ENCODE results near the gene TMUB1.

TMUB1 gene

DNA sequence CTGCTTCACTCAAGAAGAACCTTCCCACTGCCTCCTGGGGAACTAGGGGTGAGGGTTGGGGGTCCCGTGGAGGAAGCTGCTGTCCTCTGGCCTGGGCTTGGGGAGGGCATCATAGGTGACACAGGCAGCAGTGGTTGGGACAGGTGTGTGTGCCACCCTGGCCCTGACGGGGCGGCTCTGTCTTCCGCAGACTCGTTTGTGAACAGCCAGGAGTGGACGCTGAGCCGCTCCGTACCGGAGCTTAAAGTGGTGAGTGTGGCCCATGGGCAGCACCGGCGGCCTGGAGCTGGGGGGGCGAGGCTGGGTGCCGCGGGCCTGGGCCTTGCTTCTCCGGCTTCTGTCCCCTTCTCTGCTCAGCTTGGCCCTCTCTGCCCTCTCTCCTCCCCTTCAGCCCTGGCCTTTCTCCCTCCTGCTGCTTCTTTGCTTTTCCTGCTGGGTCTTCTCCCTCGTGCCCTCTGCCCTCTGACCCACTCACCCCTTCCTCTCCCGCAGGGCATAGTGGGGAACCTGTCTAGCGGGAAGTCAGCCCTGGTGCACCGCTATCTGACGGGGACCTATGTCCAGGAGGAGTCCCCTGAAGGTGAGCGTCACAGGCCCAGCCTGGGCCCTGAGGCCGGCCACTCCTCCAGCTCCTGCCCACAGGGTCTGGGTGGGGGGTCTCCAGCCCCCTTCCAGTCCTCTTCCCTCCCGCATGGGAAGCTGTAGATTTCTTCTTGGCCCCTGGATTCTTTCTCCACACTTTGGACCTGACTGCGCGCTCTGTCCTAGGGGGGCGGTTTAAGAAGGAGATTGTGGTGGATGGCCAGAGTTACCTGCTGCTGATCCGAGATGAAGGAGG, 33.5 kb upstream of the TMUB1 start:
- Histone ChIP-seq H3K27ac (no peak overlapping the region), H3K4me3 (no peak overlapping the region)
- no peak for DNase-seq (ENCODE audit: low spot score)
- TF ChIP-seq, protein P1, sequence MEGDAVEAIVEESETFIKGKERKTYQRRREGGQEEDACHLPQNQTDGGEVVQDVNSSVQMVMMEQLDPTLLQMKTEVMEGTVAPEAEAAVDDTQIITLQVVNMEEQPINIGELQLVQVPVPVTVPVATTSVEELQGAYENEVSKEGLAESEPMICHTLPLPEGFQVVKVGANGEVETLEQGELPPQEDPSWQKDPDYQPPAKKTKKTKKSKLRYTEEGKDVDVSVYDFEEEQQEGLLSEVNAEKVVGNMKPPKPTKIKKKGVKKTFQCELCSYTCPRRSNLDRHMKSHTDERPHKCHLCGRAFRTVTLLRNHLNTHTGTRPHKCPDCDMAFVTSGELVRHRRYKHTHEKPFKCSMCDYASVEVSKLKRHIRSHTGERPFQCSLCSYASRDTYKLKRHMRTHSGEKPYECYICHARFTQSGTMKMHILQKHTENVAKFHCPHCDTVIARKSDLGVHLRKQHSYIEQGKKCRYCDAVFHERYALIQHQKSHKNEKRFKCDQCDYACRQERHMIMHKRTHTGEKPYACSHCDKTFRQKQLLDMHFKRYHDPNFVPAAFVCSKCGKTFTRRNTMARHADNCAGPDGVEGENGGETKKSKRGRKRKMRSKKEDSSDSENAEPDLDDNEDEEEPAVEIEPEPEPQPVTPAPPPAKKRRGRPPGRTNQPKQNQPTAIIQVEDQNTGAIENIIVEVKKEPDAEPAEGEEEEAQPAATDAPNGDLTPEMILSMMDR (IDR thresholded peaks at IDR 0.05): no peak

DNA sequence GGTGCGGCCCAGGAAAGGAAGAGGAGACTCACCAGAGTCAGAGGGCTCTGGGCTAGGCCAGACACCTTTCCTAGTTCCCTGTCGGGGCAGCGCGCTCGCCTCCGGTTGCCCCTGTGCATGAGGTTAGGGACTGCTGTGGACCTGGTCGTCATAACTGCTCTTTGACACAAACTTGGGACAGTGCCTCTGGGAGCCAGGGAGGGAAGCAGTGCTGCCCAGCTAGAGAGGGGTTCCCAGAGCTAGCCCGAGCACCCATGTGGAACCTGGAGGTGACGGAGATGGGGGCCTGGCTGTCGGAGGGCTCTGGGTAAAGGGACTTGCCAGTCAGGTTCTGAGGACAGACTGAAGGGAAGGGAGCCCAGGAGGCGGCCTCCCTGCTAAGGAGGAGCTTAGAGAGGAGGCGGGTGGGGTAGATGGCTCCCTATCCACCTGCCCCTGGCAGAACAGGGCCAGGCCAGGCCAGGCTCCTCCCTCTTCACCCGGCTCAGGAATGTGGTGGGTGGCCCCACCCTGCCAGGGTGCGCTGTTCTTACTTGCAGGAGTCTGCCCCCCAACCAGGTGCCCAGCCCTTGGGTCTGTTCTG, 32.6 kb upstream of the TMUB1 start:
- TF ChIP-seq, protein P1 (IDR thresholded peaks at IDR 0.05): no peak
- H3K27ac ChIP-seq: no peak overlapping the region
- no peak for DNase-seq (ENCODE audit: low spot score)
- H3K4me3 ChIP-seq: peak overlapping the region; percentile 64

DNA sequence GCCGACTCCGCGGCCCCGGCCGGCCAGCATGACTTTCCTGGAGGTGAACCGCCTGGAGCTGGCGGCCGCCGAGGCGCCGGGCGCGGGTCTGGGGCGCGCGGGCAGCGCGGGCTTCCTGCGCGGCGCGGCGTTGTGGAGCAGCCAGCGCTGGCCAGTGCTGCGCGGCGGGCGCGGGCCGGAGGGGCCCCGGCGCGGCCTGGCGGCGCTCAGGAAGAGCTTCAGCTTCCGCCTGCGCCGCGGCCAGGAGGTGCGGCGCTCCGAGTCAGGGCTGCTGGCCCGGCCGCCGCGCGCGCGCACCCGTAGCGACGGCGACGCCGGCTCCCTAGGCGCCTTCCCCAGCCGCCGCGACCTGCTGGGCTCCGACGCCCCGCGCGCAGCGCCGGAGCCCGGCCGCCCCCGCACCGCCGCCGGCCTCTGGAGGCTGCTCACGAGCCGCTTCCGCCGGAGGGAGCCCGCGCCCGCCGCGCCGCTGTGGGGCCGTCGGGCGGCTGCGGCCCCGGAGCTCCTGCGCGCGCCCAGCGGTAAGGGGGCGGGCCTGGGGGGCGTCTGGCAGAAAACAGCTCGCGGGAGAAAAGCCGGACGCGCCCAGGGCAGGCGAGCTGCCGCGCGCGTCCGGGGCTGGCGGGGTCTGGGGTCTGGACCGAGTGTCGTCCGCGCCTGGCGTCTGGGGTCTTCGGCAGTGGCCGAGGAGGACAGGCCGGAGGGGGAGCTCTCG, 32.0 kb upstream of the TMUB1 start:
- DNase-seq (ENCODE audit: low spot score): no peak

DNA sequence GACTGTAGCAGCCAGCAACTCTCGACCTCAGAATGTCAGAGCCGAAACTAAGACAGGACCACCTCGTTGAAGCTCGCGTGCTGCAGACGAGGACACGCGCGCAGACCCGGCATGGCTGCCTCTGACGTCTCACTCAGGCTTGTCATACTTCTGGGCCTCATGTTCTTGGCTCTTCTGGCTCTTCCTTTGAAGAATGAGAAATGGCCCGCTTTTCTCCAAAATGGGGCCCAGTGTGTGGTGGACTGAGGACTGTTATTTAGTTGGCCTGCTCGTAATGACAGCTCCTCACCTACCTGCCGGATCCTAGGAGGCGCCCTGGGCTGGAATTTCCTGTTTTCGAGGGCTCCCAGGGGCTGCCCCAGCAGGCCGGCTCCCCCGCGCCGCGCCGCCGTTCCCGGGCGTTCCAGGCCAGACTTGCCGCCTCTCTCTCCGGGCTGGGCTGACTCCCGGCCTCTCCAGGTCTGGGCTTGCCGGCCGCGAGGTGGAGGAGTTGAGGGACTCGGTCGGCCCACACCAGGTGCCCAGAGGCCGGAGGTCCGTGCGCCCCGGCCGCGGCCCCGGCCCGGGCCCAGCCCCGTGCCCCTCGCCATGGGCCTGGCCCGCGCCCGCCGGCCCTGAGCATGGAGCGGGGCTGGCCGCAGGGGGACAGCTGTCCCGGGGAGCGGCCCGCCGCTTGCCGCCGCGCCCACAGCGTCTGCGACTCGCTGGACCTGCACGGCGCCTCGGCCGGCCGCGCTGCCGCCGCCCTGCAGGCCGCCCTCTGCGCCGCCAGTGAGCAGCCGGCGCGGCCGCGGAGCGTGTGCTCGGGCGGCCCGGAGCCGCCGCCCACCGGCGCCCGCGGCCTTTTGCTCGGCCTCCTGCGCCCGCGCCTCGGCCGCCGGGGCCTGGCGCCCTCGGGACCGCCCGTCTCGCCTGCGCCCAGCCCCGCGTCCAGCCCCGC, 31.1 kb upstream of the TMUB1 start:
- Histone ChIP-seq H3K4me3 (peak overlapping the region; percentile 64), H3K27ac (no peak overlapping the region)
- DNase-seq (ENCODE audit: low spot score): no peak
- TF ChIP-seq, protein P1 (IDR thresholded peaks at IDR 0.05): no peak

More for the DNA sequence above, 32.0 kb upstream of the TMUB1 start:
- H3K4me3 ChIP-seq: peak overlapping the region; percentile 64
- H3K27ac ChIP-seq: no peak overlapping the region
- TF ChIP-seq, protein P1 (IDR thresholded peaks at IDR 0.05): no peak

DNA sequence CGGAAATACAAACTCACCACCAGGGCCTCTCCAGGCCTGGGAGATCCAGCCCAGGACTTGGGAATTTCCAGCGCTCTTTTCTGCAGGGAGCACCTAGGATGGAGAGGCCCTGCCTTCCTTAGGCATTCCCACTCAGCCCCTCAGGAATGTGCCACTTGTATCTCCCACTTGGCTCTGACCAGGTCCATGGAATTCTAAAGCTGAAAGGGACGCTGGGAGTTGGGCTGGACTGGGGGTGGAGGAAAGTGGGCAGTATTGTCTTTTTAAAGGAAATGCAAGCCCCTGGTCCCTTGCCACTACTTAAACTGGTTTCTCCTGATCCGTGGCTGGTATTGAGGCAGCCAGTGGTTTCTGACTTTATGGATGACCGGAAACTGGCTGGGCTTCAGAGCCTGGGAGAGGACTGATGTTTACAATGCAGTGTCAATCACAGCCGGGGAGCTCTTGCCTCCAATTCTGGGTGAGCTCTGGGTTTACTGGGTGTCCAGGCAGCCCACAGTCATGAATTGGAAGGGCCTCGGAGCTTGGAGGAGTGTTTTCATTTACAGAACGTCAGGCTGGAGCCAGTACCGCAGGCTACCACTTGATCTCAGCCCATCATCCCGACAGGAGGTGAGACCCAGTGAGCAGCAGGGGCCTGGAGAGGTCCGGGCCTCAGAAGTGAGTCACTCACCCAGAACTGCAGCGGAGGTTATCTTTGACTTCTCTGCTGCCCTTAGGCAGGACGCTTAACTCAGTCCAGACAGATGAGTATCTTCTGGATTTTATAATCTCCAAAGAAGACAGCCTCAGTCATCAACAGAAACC, 30.3 kb upstream of the TMUB1 start:
- no peak overlapping the region for H3K27ac ChIP-seq
- no peak overlapping the region for H3K4me3 ChIP-seq
- TF ChIP-seq, protein P1 (IDR thresholded peaks at IDR 0.05): no peak
- no peak for DNase-seq (ENCODE audit: low spot score)
